HG03097 (cell line): ENCODE data around the gene NOP16.

Experiments
- ATAC-seq: cut with Tn5 transposase; IDR thresholded peaks from one replicate; pipeline ENCODE4 v1.9.1; 2021; ENCODE audit not compliant: unreplicated experiment, low FRiP score

Gene NOP16

GRCh38 chr5:176388444-176389134, at the start of gene NOP16, which contains the start of gene HIGD2A:
Gene NOP16 (minus strand): TSS chr5:176388598. CDS start chr5:176388539, 59 bp downstream.
Gene HIGD2A (plus strand): TSS chr5:176388751. CDS start chr5:176388820, 69 bp downstream.
- ATAC-seq: peak; percentile 84

GRCh38 chr5:176436656-176437055, 48.3 kb upstream of the NOP16 start:
- no peak for ATAC-seq

- ATAC-seq: no peak
These were observed 44.3 kb upstream of the NOP16 start for GRCh38 chr5:176432707-176433106.

- no peak for ATAC-seq
These were observed 41.6 kb upstream of the NOP16 start for GRCh38 chr5:176429972-176430371.

- no peak for ATAC-seq
These were observed 39.6 kb upstream of the NOP16 start for GRCh38 chr5:176427971-176428370.

- ATAC-seq: no peak
These were observed 38.5 kb upstream of the NOP16 start for GRCh38 chr5:176426876-176427275.

GRCh38 chr5:176425791-176426190, 37.4 kb upstream of the NOP16 start:
- ATAC-seq: no peak

GRCh38 chr5:176425138-176425537, 36.7 kb upstream of the NOP16 start:
- ATAC-seq: no peak

GRCh38 chr5:176424181-176424580, 35.8 kb upstream of the NOP16 start:
- ATAC-seq: no peak

GRCh38 chr5:176420972-176421544, 32.7 kb upstream of the NOP16 start:
- no peak for ATAC-seq

- ATAC-seq: no peak
These were observed 31.7 kb upstream of the NOP16 start for GRCh38 chr5:176420086-176420485.

GRCh38 chr5:176418251-176418650, 29.9 kb upstream of the NOP16 start:
- no peak for ATAC-seq

- no peak for ATAC-seq
These were observed 28.6 kb upstream of the NOP16 start for GRCh38 chr5:176416965-176417364.

GRCh38 chr5:176415952-176416924, 27.8 kb upstream of the NOP16 start, which contains the start of gene CLTB:
Gene CLTB (minus strand): TSS chr5:176416539. CDS start chr5:176416363, 176 bp downstream.
- ATAC-seq: peak; percentile 94

- ATAC-seq: no peak
These were observed 27.0 kb upstream of the NOP16 start for GRCh38 chr5:176415240-176415951.

GRCh38 chr5:176414704-176415103, 26.3 kb upstream of the NOP16 start:
- ATAC-seq: no peak

- no peak for ATAC-seq
These were observed 25.4 kb upstream of the NOP16 start for GRCh38 chr5:176413709-176414191.

GRCh38 chr5:176413255-176413565, 24.8 kb upstream of the NOP16 start:
- ATAC-seq: no peak

- no peak for ATAC-seq
These were observed 24.3 kb upstream of the NOP16 start for GRCh38 chr5:176412517-176413254.
